Right renal cortex interstitium (tissue), 3 donors: Measurements from ENCODE around the gene SLC24A3. TPM values are rescaled to one million over a fixed set of nuclear protein-coding genes. Genes with fewer than 3 reads are reported as not detected.

ENCODE experiments used
- DNase-seq, 3 donors: peaks; one replicate each; pipeline ENCODE4 v3.0.0-alpha.2; 2013; ENCODE audit warnings: low read depth in 3 of 3, low spot score in 2 of 3
- polyA plus RNA-seq, 3 donors: library from polyadenylated mRNA; unstranded; fragments of 120-200 nt; gene quantifications; one replicate each; pipeline ENCODE4 v1.2.1, GENCODE V29; 2013; ENCODE audit not compliant: insufficient read length in 3 of 3

The SLC24A3 gene
- polyA plus RNA-seq, 3 donors: 3.4 to 4.2 (median 3.8) TPM

DNA sequence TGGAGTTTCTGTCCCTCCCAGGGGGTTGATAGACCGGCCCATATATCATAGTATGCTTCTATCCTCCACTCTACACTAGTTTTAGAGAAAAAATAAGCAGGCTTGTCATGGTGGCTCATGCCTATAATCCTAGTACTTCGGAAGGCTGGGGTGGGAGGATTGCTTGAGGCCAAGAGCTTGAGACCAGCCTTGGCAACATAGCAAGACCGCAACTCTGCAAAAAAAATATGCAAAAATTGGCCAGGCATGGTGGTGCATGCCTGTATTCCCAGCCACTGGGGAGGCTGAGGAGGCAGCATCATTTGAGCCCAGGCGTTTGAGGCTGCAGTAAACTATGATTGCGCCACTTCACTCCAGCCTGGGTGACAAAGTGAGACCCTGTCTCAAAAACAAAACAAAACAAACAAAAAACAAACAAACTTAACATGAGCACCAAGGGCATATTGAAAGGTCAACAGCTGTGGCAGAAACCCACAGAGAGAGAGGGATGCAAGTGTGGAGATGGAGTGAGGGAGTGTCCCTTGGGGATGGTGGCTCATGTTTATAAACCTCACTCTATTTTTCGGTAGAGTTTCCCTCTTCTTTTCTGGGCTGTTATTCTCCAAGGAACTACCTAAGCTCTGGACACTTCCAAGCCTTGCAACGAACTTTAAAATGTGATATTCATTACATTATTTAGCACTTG lies 24.1 kb downstream of the SLC24A3 start:
- no peak for DNase-seq

DNA sequence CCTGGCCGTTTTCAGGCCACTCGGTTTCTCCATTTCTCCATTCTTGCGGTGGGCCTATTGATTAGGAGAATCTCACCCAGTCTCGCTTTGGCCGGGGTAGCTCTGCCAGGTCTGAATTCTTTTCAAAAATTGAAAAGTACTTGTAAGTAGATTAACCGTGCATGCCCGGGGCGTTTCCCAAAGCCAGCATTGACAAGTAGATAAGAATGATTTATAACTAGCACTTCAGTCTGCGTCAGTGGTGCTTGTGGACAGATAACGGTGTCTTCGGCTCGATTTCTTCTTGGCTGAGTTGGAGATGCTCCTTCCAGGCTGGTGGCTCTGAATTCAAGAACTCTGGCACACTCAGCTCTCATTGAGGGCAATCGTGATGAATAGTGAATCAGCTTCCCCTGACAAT lies 29.0 kb downstream of the SLC24A3 start:
- no peak for DNase-seq

DNA sequence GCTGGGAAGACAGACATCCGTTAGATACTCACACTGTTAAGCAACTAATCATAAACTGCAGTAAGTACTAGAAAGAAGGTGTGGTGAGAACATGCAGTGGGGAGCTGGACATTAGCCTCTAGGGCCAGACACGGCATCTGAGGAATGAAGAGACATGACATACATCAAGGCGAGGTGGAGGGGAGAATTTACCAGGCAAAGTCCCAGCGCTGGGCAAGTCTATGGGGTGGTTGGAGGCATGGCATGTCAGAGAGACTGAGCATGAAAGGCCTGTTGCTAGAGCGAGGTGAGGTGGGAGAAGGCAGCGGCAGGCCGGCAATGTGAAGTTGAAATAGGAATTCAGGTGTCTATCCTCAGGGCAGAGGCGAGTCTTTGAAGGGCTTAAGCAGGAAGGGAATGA lies 31.8 kb downstream of the SLC24A3 start:
- no peak for DNase-seq

DNA sequence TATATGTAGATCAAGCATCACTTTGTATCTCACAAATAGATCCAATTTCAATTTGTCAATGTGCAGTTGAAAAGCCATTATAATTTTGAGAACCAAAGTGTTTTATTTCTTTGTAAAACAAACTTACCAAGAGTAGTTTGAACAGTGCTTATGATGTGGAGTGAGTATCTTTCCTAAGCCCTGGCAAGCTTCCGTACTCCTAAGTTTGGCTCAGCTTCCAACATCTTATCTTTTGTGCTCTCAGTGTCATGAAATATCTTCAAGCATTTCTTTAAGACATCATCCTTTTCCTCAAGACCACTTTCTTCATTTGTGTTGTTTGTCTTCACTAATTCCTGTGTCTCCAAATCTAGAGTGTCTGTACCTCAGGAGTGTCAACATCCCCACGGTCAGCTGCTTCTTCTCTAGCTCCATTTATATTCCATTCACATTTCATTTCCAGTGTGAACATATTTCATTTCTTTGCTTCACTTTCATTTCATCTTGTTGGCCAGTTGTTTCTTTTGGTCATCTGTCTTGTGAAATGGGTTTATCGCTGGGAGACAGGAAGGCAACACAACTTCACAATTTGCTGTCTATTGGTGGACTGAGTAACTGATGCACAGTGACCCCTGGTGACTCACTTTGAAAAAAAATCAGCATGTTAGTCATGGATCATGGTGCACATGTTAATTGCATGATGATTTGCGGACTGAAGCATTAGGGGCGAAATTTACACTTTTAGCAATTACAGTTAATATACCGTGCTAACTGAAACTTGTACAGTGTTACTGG lies 36.9 kb downstream of the SLC24A3 start:
- no peak for DNase-seq

GRCh38 chr20:19250346-19250745 lies 37.9 kb downstream of the SLC24A3 start:
- DNase-seq: no peak

GRCh38 chr20:19251506-19251905 lies 39.1 kb downstream of the SLC24A3 start:
- DNase-seq: no peak

- DNase-seq: no peak
These were observed 39.5 kb downstream of the SLC24A3 start for GRCh38 chr20:19251958-19252357.

GRCh38 chr20:19252451-19253120 lies 40.1 kb downstream of the SLC24A3 start:
- no peak for DNase-seq

GRCh38 chr20:19253316-19253715 lies 40.9 kb downstream of the SLC24A3 start:
- DNase-seq: no peak

DNA sequence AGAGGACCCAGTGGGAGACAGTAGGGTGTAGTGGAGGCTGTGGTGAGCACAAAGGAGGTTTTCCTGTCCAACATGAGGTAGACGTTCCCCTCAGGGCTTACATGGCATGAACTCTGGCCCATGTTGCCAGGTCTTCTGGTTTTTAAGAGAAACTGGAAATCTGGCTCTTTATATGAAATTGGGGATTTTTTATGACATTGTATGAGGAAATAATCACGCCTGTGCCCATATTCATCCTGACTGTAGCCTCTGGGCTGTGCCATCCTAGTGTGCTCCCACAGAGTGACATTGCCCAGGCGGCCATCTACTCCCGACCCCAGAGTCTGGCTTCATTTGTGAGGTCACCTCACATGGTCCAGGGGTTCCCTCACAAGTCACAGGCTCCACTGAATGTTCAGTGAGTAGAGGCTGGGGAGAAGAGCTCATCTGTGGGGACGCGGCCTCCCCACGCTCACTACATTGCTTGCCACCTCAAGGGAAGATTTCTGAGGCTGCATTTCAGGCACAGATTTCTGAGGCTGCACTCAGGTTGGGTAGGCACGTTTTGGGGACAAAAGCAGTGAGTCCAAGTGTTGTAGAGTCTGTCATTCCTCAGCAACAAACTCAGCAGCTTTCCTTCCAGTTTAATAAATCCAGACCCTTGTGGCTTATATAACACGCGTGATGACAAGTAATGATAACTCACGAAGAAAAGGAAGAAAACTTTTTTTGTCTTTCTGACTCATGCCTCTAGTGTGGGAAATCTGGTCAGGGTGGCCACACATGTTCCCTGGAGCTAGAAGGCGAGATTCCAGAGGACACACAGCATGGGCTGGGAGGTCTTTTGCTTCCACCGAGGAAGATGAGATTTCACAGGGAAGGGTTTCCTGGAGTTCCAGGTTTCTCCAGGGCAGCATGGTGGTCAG lies 41.7 kb downstream of the SLC24A3 start:
- no peak for DNase-seq

DNA sequence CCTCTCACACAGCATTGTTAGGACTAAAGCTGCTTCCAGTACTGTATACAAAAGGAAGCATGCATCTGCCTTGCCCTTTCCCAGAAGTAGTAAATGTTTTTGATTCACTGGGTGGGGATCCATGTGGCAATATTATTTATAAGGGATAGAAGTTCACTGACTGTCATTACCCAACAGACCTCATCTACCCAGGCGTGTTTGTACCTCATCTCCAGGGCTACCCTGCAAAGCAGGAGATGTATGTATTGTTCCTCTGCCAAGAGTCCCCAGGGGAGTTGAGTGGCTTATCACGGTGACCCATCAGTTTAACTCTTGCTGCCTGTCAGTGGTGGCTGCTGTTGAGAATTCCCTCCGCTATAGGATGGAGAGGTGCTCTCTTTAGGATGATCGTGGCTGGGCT lies 42.5 kb downstream of the SLC24A3 start:
- DNase-seq: no peak

- no peak for DNase-seq
These were observed 43.6 kb downstream of the SLC24A3 start for GRCh38 chr20:19256085-19256484.

DNA sequence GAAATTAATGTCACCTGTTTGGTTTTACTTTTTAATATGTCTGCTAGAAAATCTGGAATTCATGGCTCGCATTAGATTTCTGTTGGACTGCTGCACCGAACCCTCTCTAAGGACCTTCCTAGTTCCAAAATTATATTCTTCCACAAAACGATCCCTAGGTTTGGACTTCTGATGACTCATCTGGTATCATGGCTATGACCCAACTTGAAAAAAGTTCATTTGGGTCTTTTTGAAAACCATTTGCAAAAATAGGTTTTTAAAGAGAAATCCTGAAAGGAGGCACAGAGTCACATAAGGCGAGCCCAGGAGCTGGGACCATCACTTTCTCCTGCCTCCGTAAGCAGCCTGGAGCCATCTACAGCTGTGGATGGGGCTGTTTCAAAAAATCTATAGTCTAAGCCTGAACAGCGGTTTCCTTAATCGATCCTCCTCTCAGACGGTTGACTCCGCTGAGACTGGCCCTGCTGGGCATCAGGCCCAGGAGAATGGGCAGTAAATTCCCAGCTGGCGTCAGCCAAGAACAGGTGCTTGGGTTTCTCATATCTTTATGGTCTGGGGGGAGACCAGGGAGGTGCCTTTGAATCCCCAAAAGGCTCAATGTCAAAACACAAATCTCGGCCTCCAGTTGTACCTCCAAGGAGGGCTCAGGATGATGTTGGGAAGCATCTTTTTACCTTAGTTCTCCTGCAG lies 44.6 kb downstream of the SLC24A3 start:
- DNase-seq: no peak

DNA sequence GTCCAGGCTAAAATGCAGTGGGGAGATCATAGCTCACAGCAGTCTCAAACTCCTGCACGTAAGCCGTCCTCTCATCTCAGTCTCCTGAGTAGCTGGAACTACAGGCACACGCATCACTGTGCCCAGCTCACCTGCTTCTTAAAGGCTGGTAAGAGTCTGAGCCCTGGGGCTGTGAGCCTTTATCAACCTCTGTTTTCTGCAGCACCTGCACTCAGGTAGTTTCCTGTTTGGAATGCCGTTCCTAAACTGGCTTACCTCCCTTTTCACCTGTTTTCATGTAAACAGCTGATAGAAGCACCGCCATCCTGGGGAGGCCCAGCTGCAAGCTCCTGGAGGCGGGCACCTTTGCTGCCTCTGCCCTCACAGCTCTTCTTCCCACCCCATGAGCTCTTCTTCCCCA lies 45.4 kb downstream of the SLC24A3 start:
- no peak for DNase-seq

GRCh38 chr20:19259141-19259591 lies 46.7 kb downstream of the SLC24A3 start:
- DNase-seq: no peak

- DNase-seq: no peak
These were observed 48.1 kb downstream of the SLC24A3 start for GRCh38 chr20:19260412-19261090.

DNA sequence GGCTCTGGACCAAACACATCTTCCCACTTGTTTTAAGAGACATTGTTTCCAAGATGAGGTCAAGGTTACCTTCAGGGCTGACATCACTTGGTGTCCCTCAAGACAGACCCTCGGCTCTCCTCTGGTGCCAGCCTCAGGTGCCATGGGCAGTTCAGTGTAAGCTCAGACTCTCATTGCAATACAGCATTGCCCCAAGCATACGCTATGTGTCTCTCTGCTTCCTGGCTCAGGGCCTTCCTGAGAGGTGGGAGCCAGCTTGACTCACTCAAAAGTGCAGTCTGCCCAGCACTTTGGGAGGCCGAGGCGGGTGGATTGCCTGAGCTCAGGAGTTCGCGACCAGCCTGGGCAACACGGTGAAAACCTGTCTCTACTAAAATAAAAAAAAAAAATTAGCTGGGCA lies 51.7 kb downstream of the SLC24A3 start:
- DNase-seq: no peak

- DNase-seq: no peak
These were observed 53.4 kb downstream of the SLC24A3 start for GRCh38 chr20:19265646-19266374.

DNA sequence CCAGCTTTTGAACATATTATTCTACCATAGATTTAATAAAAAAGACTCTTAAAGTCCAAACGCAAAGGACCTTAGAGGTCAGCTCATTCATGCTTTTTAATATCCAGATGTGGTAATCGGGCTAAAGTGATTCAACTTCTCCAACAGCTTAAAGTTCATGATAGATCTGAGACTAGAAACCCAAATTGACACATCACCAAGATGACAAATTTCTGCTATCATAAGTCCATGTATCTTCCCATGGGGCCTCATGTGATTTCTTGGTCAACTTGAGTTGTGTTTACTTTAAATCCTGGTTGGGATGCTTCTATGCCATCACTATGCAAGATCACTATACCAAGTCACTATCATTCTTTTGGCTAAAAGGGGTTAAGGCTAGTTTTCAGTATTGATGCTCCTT lies 56.0 kb downstream of the SLC24A3 start:
- no peak for DNase-seq
